A549 (cell line): ENCODE measurements around the gene NMRAL1. TPM values are rescaled to one million over a fixed set of nuclear protein-coding genes. Genes with fewer than 3 reads are reported as not detected.

Experiments used
- ATAC-seq, 2 experiments: fragments of 200-7000 bp in 1 of 2; fragments of >200 bp in 1 of 2; cut with Nextera tagmentation in 1 of 2; cut with Tn5 transposase in 1 of 2; 3 replicates each; pipeline versions ENCODE4 v1.8.0 to v1.9.1; 2018 to 2020; ENCODE audit warnings: mild to moderate bottlenecking in 1 of 2, moderate library complexity in 1 of 2
- CTCF ChIA-PET: fragments of 300-600 bp; sonication (Branson Sonifier 250); formaldehyde crosslinking; extraction: SDS; loops from one replicate; lab custom pipeline; 2021; ENCODE audit warnings: antibody characterized with exemption, inconsistent platforms; lab: Yijun Ruan, JAX
- POLR2A ChIA-PET: fragments of 350-600 bp; formaldehyde crosslinking; extraction: SDS; loops from one replicate; lab custom pipeline; 2021; ENCODE audit warnings: antibody characterized with exemption, inconsistent platforms; lab: Yijun Ruan, JAX
- DNase-seq, 2 experiments: peaks; one replicate each; pipeline versions ENCODE4 v3.0.0 to v3.0.0-alpha.2; 2011 to 2016; ENCODE audit warnings: low read depth in 1 of 2, low spot score in 1 of 2
- FAIRE-seq: peaks from 2 replicates; lab custom pipeline; 2011; peaks lifted over from hg19 to GRCh38; lab: Jason Lieb, UNC
- H3K27ac ChIP-seq, 2 experiments: fragments of >200 bp; sonication (Bioruptor Twin); formaldehyde crosslinking; 3 replicates each; pipeline ENCODE4 v1.5.1; 2016 to 2017
- H3K4me1 ChIP-seq: fragments of >200 bp; sonication (Bioruptor Twin); formaldehyde crosslinking; 3 replicates; pipeline ENCODE4 v1.6.1; 2016
- H3K4me2 ChIP-seq: fragments of >200 bp; sonication (Bioruptor Twin); formaldehyde crosslinking; 3 replicates; pipeline ENCODE4 v1.6.1; 2016
- H3K4me3 ChIP-seq: fragments of >200 bp; sonication (Bioruptor Twin); formaldehyde crosslinking; 3 replicates; pipeline ENCODE4 v1.5.1; 2016
- H3K9me3 ChIP-seq: fragments of >200 bp; sonication (Bioruptor Twin); formaldehyde crosslinking; 3 replicates; pipeline ENCODE4 v1.6.1; 2016
- ATOH8 ChIP-seq: fragments of 250-450 bp; sonication (Bioruptor Pico); IDR thresholded peaks from 2 replicates; pipeline ENCODE4 v1.5.0; 2020; ENCODE audit warnings: low read depth, mild to moderate bottlenecking, moderate library complexity
- BCL3 ChIP-seq: fragments of >200 bp; sonication (Bioruptor Twin); formaldehyde crosslinking; IDR thresholded peaks from 3 replicates; pipeline ENCODE4 v1.6.1; 2016
- CBX2 ChIP-seq: fragments of 200-600 bp; sonication (generic); IDR thresholded peaks from 2 replicates; pipeline ENCODE4 v1.6.1; 2016; ENCODE audit warnings: low read depth, mild to moderate bottlenecking, borderline replicate concordance
- CTCF ChIP-seq: fragments of >200 bp; sonication (Bioruptor Twin); formaldehyde crosslinking; IDR thresholded peaks from 3 replicates; pipeline ENCODE4 v1.5.1; 2016
- E2F6 ChIP-seq: IDR thresholded peaks from 2 replicates; pipeline ENCODE4 v1.6.1; 2012; ENCODE audit warnings: low read depth, borderline replicate concordance
- ELK1 ChIP-seq: fragments of 150-350 bp; IDR thresholded peaks from 2 replicates; pipeline ENCODE4 v1.6.1; 2014; ENCODE audit warnings: low read depth, mild to moderate bottlenecking, low read length
- FOSL2 ChIP-seq, 2 experiments: fragments of 450-650 bp in 1 of 2; fragments of >200 bp in 1 of 2; sonication (Bioruptor Twin) in 1 of 2; formaldehyde crosslinking; IDR thresholded peaks; 2 replicates each; pipeline versions ENCODE4 v1.5.0 to v1.6.1; 2016 to 2020; ENCODE audit warnings: mild to moderate bottlenecking in 1 of 2, moderate library complexity in 1 of 2
- FOXS1 ChIP-seq: fragments of 250-450 bp; sonication (Bioruptor Pico); IDR thresholded peaks from 2 replicates; pipeline ENCODE4 v1.5.0; 2020; ENCODE audit warnings: mild to moderate bottlenecking, moderate library complexity
- HDAC2 ChIP-seq: fragments of 200-600 bp; sonication (generic); IDR thresholded peaks from 2 replicates; pipeline ENCODE4 v1.6.1; 2016
- HES2 ChIP-seq: fragments of >200 bp; sonication (Bioruptor Twin); formaldehyde crosslinking; IDR thresholded peaks from 2 replicates; pipeline ENCODE4 v1.6.1; 2016
- HOXA7 ChIP-seq: fragments of 250-450 bp; sonication (Bioruptor Pico); IDR thresholded peaks from 2 replicates; pipeline ENCODE4 v1.5.0; 2020; ENCODE audit warnings: mild to moderate bottlenecking, moderate library complexity
- HOXB13 ChIP-seq: fragments of 250-450 bp; sonication (Bioruptor Pico); IDR thresholded peaks from 2 replicates; pipeline ENCODE4 v1.5.0; 2020; ENCODE audit warnings: low read depth, mild to moderate bottlenecking, moderate library complexity
- HOXB5 ChIP-seq: fragments of 250-450 bp; sonication (Bioruptor Pico); IDR thresholded peaks from 2 replicates; pipeline ENCODE4 v1.5.0; 2020; ENCODE audit warnings: mild to moderate bottlenecking, moderate library complexity
- JUN ChIP-seq, 2 experiments: fragments of >200 bp; sonication (Bioruptor Twin); formaldehyde crosslinking; IDR thresholded peaks; 2 replicates in 1 of 2; 3 replicates in 1 of 2; pipeline ENCODE4 v1.6.1; 2016 to 2017
- JUNB ChIP-seq: fragments of >200 bp; sonication (Bioruptor Twin); formaldehyde crosslinking; IDR thresholded peaks from 2 replicates; pipeline ENCODE4 v1.6.1; 2016
- KDM1A ChIP-seq: fragments of 200-600 bp; sonication (generic); IDR thresholded peaks from 2 replicates; pipeline ENCODE4 v1.6.1; 2016; ENCODE audit warnings: low read depth, mild to moderate bottlenecking
- PHF8 ChIP-seq: fragments of 200-600 bp; sonication (generic); IDR thresholded peaks from 2 replicates; pipeline ENCODE4 v1.6.1; 2016; ENCODE audit warnings: low read depth, mild to moderate bottlenecking, antibody characterized with exemption, moderate library complexity, borderline replicate concordance
- TFCP2L1 ChIP-seq: fragments of 250-450 bp; sonication (Bioruptor Pico); IDR thresholded peaks from 2 replicates; pipeline ENCODE4 v1.5.0; 2021; ENCODE audit warnings: mild to moderate bottlenecking
- USF2 ChIP-seq: fragments of 450-650 bp; IDR thresholded peaks from 2 replicates; pipeline ENCODE4 v1.6.1; 2014; ENCODE audit warnings: antibody characterized with exemption
- ZFP36 ChIP-seq: fragments of 450-650 bp; IDR thresholded peaks from 2 replicates; pipeline ENCODE4 v1.6.1; 2014; ENCODE audit warnings: borderline replicate concordance; ENCODE audit not compliant: partially characterized antibody
- WGBS: methylation state at CpG from one replicate; pipeline ENCODE4 v1.1.6; 2017; ENCODE audit errors: missing lambda C conversion rate; 5-methylcytosine and 5-hydroxymethylcytosine counted together
- polyA plus RNA-seq, 4 experiments: library from polyadenylated mRNA; depleted of rRNA in 3 of 4; stranded (reverse); fragments of >200 nt; fragmentation: RNase III in 1 of 4; extraction: RNeasy Plus Mini Kit Qiagen cat#74134 plus additional on column Dnase treatment in 1 of 4; gene quantifications; 2 replicates in 3 of 4; 3 replicates in 1 of 4; pipeline ENCODE4 v1.2.3, GENCODE V29; 2011 to 2017

Gene NMRAL1
- polyA plus RNA-seq, 2 of the 4 experiments (the other 2 are of a cell fraction) = 36.4 to 48.8 TPM

GRCh38 chr16:4514606-4515005 is 40.2 kb upstream of the NMRAL1 start:
- Histone ChIP-seq H3K4me3 (no peak overlapping the region), H3K27ac (no peak overlapping the region), H3K4me2 (no peak overlapping the region), H3K4me1 (no peaks in the 10 kb centered on the region), H3K9me3 (no peaks in the 10 kb centered on the region)
- TF ChIP-seq HOXB13 (CRISPR knock-in tag) = no peak
- no peak for TF ChIP-seq HES2
- TF ChIP-seq TFCP2L1 (CRISPR knock-in tag) = no peak
- no peak for TF ChIP-seq USF2
- TF ChIP-seq ELK1 = no peak
- no peak for TF ChIP-seq KDM1A
- no peak for TF ChIP-seq FOSL2 (IDR thresholded peaks at IDR 0.05)
- no peak for TF ChIP-seq FOSL2 (CRISPR knock-in tag; IDR thresholded peaks at IDR 0.05)
- TF ChIP-seq ATOH8 (CRISPR knock-in tag) = no peak
- TF ChIP-seq BCL3 = no peak
- no peak for TF ChIP-seq PHF8
- CTCF ChIA-PET = interaction anchor here (0.7 to 18.0 kb wide), 10 partner anchors 9 to 442 kb away, joined by 3 to 301 read pairs (median 4); partner anchors contain the start of gene CDIP1
- 76% methylated on average over 7 of the region's 7 CpGs for WGBS
- ATAC-seq (no peak), FAIRE-seq (no peak), DNase-seq (no peak)
- POLR2A ChIA-PET = no interaction called here

GRCh38 chr16:4513881-4514280 is 39.5 kb upstream of the NMRAL1 start:
- CTCF ChIA-PET = interaction anchor here (0.7 to 18.0 kb wide), 3 partner anchors 13 to 71 kb away, joined by 3 to 301 read pairs (median 8); partner anchors contain the start of gene CDIP1
- no peak for ATAC-seq

More at GRCh38 chr16:4513881-4514280, 39.5 kb upstream of the NMRAL1 start:
- TF ChIP-seq E2F6 (no peak), FOXS1 (CRISPR knock-in tag) (no peak), ZFP36 (no peak), JUN (IDR thresholded peaks at IDR 0.05) (no peak), HDAC2 (no peak), HOXB5 (no peak), CBX2 (no peak), HOXA7 (CRISPR knock-in tag) (no peak), JUNB (no peak), ELK1 (no peak), CTCF (no peak)
- TF ChIP-seq, all 56 proteins: peak for 0
- H3K4me2 ChIP-seq = no peak overlapping the region
- H3K4me1 ChIP-seq = no peaks in the 10 kb centered on the region
- POLR2A ChIA-PET = no interaction called here
- no peak overlapping the region for H3K27ac ChIP-seq
- H3K4me3 ChIP-seq = no peak overlapping the region
- H3K9me3 ChIP-seq = no peaks in the 10 kb centered on the region
- no peak for FAIRE-seq
- DNase-seq = no peak
- 88% methylated on average over 5 of the region's 7 CpGs for WGBS
